Ascending aorta (tissue), 2 donors: Measurements from ENCODE around the gene MS4A12. TPM values are rescaled to one million over a fixed set of nuclear protein-coding genes. Genes with fewer than 3 reads are reported as not detected.

Experiments used
- DNase-seq, 2 donors: peaks; one replicate each; pipeline ENCODE4 v3.0.0-alpha.2; 2019; ENCODE audit warnings: low spot score in 2 of 2
- H3K27ac ChIP-seq, 2 donors: fragments of 200-600 bp; sonication (generic); one replicate each; pipeline ENCODE4 v1.5.1; 2016 to 2017; ENCODE audit warnings: mild to moderate bottlenecking in 1 of 2
- H3K27me3 ChIP-seq: fragments of 200-600 bp; sonication (generic); one replicate; pipeline ENCODE4 v1.5.1; 2017
- H3K36me3 ChIP-seq, 2 donors: fragments of 200-600 bp; sonication (generic); one replicate each; pipeline ENCODE4 v1.5.1; 2016
- H3K4me1 ChIP-seq, 2 donors: fragments of 200-600 bp; sonication (generic); one replicate each; pipeline ENCODE4 v1.5.1; 2016 to 2017; ENCODE audit warnings: mild to moderate bottlenecking in 1 of 2
- H3K4me3 ChIP-seq, 2 donors: fragments of 200-600 bp; sonication (generic); one replicate each; pipeline ENCODE4 v1.5.1; 2016 to 2017; ENCODE audit warnings: mild to moderate bottlenecking in 1 of 2
- H3K9me3 ChIP-seq, 2 donors: fragments of 200-600 bp; sonication (generic); one replicate each; pipeline ENCODE4 v1.5.1; 2016
- CTCF ChIP-seq, 3 experiments: fragments of 200-600 bp in 2 of 3; fragments of 450-650 bp in 1 of 3; sonication (generic) in 2 of 3; IDR thresholded peaks; one replicate each; pipeline ENCODE4 v1.5.1; 2016 to 2019; ENCODE audit warnings: antibody characterized with exemption in 3 of 3, mild to moderate bottlenecking in 1 of 3, moderate library complexity in 1 of 3
- intact Hi-C: fragments of 100-400 bp; cut with DNase I; formaldehyde crosslinking; loops from one replicate; pipeline ENCODE4 v1.15.1; 2023
- total RNA-seq: library from RNA; depleted of rRNA; stranded (reverse); fragments of >200 nt; gene quantifications from one replicate; pipeline ENCODE4 v1.1.0, GENCODE V29; 2016

MS4A12 gene
- total RNA-seq, 1 donor from 2014 or later, result not detected

DNA sequence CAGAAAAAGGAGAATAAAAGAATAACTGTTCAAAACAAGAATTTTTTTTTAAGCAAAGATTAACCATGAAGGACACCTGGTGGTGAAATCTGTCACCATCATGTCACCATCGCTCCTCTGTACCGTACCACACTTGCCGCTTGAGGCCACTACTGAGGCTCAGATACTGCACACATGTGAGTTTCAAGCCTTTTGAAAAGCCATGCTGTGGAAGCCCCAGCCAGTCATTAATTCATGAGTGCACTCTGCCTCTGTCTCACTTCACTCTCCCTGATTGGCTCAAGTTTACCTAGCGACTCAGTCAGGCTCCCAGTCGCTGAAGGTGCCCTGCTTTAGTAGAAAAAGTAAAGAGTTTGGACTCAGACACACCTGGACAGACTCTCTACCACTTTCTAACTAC, 6.6 kb upstream of the MS4A12 start:
- no peaks in the 10 kb centered on the region for H3K27me3 ChIP-seq
- H3K9me3 ChIP-seq, result no peaks in the 10 kb centered on the region
- intact Hi-C loops, result no loop called here
- no peak overlapping the region for H3K4me3 ChIP-seq
- TF ChIP-seq CTCF (IDR thresholded peaks at IDR 0.05), result peak in 1 of 3 experiments; percentile 6
- no peak for DNase-seq
- H3K4me1 ChIP-seq, result no peaks in the 10 kb centered on the region
- H3K36me3 ChIP-seq, result no peaks in the 10 kb centered on the region
- H3K27ac ChIP-seq, result no peak overlapping the region

- TF ChIP-seq CTCF (IDR thresholded peaks at IDR 0.05), result no peak
- H3K9me3 ChIP-seq, result no peaks in the 10 kb centered on the region
- no peak overlapping the region for H3K27ac ChIP-seq
- no peaks in the 10 kb centered on the region for H3K27me3 ChIP-seq
- intact Hi-C loops, result no loop called here
- no peak overlapping the region for H3K4me3 ChIP-seq
- H3K36me3 ChIP-seq, result no peaks in the 10 kb centered on the region
- DNase-seq, result no peak
- H3K4me1 ChIP-seq, result no peaks in the 10 kb centered on the region
Observed at GRCh38 chr11:60493454-60493853, 876 bp downstream of the MS4A12 start.

GRCh38 chr11:60498399-60498798, 5.8 kb downstream of the MS4A12 start:
- no peaks in the 10 kb centered on the region for H3K4me1 ChIP-seq
- no peak for TF ChIP-seq CTCF (IDR thresholded peaks at IDR 0.05)
- no peak for DNase-seq
- H3K36me3 ChIP-seq, result no peaks in the 10 kb centered on the region
- H3K27ac ChIP-seq, result no peak overlapping the region
- no peak overlapping the region for H3K4me3 ChIP-seq
- H3K27me3 ChIP-seq, result no peaks in the 10 kb centered on the region
- H3K9me3 ChIP-seq, result no peaks in the 10 kb centered on the region
- intact Hi-C loops, result no loop called here

DNA sequence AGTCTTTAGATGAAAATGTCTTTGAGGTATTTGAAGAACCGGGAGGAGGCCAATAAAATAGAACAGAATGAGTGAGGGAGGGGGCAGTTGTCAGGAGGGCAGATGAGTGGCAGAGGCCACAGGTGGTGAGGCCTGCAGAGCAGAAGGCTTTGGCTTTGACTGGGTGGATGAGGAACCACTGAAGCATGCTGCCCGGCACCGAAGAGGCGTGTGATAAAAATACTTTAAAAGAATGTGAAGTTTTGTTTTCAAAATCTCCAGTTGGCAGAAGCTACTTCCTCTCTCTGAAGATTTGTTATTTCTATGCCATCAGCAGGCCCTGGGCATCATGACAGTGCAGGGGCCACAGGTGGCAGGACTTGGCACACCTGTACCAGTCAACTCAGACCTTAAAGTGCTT, 6.3 kb downstream of the MS4A12 start:
- Histone ChIP-seq H3K27ac (no peak overlapping the region), H3K9me3 (no peaks in the 10 kb centered on the region), H3K36me3 (no peaks in the 10 kb centered on the region), H3K4me3 (no peak overlapping the region), H3K27me3 (no peaks in the 10 kb centered on the region), H3K4me1 (no peaks in the 10 kb centered on the region)
- intact Hi-C loops, result no loop called here
- no peak for TF ChIP-seq CTCF (IDR thresholded peaks at IDR 0.05)
- DNase-seq, result no peak

DNA sequence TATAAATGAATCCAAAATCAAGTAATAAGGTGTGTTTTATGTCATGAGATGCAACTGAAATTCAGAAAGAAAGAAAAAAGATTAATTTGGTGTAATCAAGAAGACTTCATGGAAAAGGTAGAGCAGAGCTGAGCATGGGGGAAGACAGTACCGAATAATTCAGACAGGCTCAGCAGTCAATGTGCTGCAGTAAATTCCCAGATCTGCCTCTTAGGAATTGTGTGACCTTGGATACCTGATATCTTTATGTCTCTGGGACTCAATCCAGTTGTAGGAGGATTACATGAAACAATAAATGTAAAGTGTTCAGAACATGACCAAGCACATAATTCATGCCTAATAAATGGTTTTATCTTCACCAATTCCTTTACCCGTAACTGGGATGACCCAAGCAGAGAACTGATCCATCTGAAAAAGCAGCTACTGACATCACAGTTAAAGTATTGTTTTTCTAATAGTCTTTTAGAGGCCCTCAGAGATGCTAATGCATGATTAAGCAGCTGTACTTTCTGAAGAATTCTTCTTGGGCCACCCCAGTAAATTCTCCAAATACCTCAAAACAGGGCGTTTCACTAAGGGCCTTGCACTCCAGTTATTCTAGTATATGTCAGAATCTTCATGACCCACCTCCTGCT, 7.8 kb downstream of the MS4A12 start:
- Histone ChIP-seq H3K9me3 (no peaks in the 10 kb centered on the region), H3K4me1 (no peaks in the 10 kb centered on the region), H3K27me3 (no peaks in the 10 kb centered on the region), H3K4me3 (no peak overlapping the region), H3K36me3 (no peaks in the 10 kb centered on the region), H3K27ac (no peak overlapping the region)
- DNase-seq, result no peak
- intact Hi-C loops, result no loop called here
- TF ChIP-seq CTCF (IDR thresholded peaks at IDR 0.05), result no peak
